OCI-LY7 (cell line): Measurements from ENCODE around the gene CASK. TPM values are rescaled to one million over a fixed set of nuclear protein-coding genes. Genes with fewer than 3 reads are reported as not detected.

ENCODE experiments used
- BruUV-seq: library from RNA; stranded (reverse); fragments of 400-500 nt; replicated peaks from 2 replicates; lab custom pipeline; 2021; lab: Mats Ljungman, UMichigan
- CTCF ChIA-PET: fragments of 300-600 bp; sonication (Branson Sonifier 250); formaldehyde crosslinking; loops from one replicate; lab custom pipeline; 2022; ENCODE audit warnings: antibody characterized with exemption; ENCODE audit not compliant: unreplicated experiment; lab: Charles Lee
- POLR2A ChIA-PET: fragments of 300-600 bp; sonication (Branson Sonifier 250); formaldehyde crosslinking; loops from one replicate; lab custom pipeline; 2022; ENCODE audit warnings: antibody characterized with exemption; lab: Charles Lee
- DNase-seq: peaks from one replicate; pipeline ENCODE4 v3.0.0-alpha.2; 2015; ENCODE audit warnings: low spot score
- H2AFZ ChIP-seq: fragments of 200-600 bp; sonication (generic), shearing (Covaris generic); 2 replicates; pipeline ENCODE4 v1.6.1; 2014; ENCODE audit warnings: mild to moderate bottlenecking, antibody characterized with exemption, low read length, moderate library complexity
- H3K27ac ChIP-seq: fragments of 200-600 bp; sonication (generic); 2 replicates; pipeline ENCODE4 v1.5.1; 2014; ENCODE audit warnings: mixed run types, low read depth, mild to moderate bottlenecking, moderate library complexity, low read length, inconsistent platforms; ENCODE audit not compliant: poor library complexity, severe bottlenecking
- H3K36me3 ChIP-seq: fragments of 200-600 bp; sonication (generic); 2 replicates; pipeline ENCODE4 v1.6.1; 2014; ENCODE audit warnings: mild to moderate bottlenecking, antibody characterized with exemption, low read length, moderate library complexity, mixed read lengths; ENCODE audit not compliant: insufficient read depth
- H3K4me1 ChIP-seq: fragments of 200-600 bp; sonication (generic); 2 replicates; pipeline ENCODE4 v1.5.1; 2014; ENCODE audit warnings: mild to moderate bottlenecking, low read length; ENCODE audit not compliant: insufficient read depth, poor library complexity, severe bottlenecking
- H3K4me2 ChIP-seq: fragments of 200-600 bp; sonication (generic); 2 replicates; pipeline ENCODE4 v1.6.1; 2014; ENCODE audit warnings: mild to moderate bottlenecking, low read length
- H3K4me3 ChIP-seq: fragments of 200-600 bp; sonication (generic); 2 replicates; pipeline ENCODE4 v1.5.1; 2014; ENCODE audit warnings: mild to moderate bottlenecking, low read depth, low read length; ENCODE audit not compliant: poor library complexity, severe bottlenecking
- H3K79me2 ChIP-seq: fragments of 200-600 bp; sonication (generic); 2 replicates; pipeline ENCODE4 v1.6.1; 2016; ENCODE audit warnings: low read depth, mild to moderate bottlenecking, low read length, moderate library complexity, mixed read lengths; ENCODE audit not compliant: insufficient read depth
- H3K9me2 ChIP-seq: fragments of 200-600 bp; sonication (generic); 2 replicates; pipeline ENCODE4 v1.6.1; 2016; ENCODE audit warnings: mild to moderate bottlenecking, low read length, mixed read lengths; ENCODE audit not compliant: insufficient read depth
- H3K9me3 ChIP-seq: fragments of 200-600 bp; sonication (generic); 2 replicates; pipeline ENCODE4 v1.6.1; 2014; ENCODE audit warnings: mild to moderate bottlenecking, mixed run types, low read length, mixed read lengths
- H4K20me1 ChIP-seq: fragments of 200-600 bp; sonication (generic); 2 replicates; pipeline ENCODE4 v1.6.1; 2014; ENCODE audit warnings: mild to moderate bottlenecking, antibody characterized with exemption, low read length, moderate library complexity, mixed read lengths; ENCODE audit not compliant: insufficient read depth
- CTCF ChIP-seq: fragments of 200-600 bp; sonication (generic); conservative IDR thresholded peaks from 2 replicates; pipeline ENCODE4 v1.5.1; 2014; ENCODE audit warnings: mild to moderate bottlenecking, antibody characterized with exemption, low read length, moderate library complexity, mixed read lengths
- EZH2phosphoT487 ChIP-seq: fragments of 200-600 bp; sonication (generic); IDR thresholded peaks from 2 replicates; pipeline ENCODE4 v1.6.1; 2018; ENCODE audit warnings: low read depth, borderline replicate concordance, mild to moderate bottlenecking, mixed run types, antibody characterized with exemption, low read length, moderate library complexity, mixed read lengths
- intact Hi-C: fragments of 100-400 bp; cut with micrococcal nuclease; formaldehyde crosslinking; loops from one replicate; pipeline ENCODE4 v1.10.0; 2022; ENCODE audit not compliant: unreplicated experiment
- total RNA-seq, 2 experiments: library from RNA; depleted of rRNA in 1 of 2; stranded (reverse); fragments of >200 nt in 1 of 2; shearing (Covaris generic) in 1 of 2; gene quantifications; 2 replicates each; pipeline ENCODE4 v1.2.3, GENCODE V29; 2014 to 2022

Gene CASK
- total RNA-seq, 2 experiments from 2014 or later: 18.6 to 29.4 TPM

- Histone ChIP-seq H3K27ac (no peak overlapping the region), H2AFZ (no peak overlapping the region), H3K4me2 (no peak overlapping the region), H3K4me1 (peaks cover 13% of the 10 kb centered on the region), H3K36me3 (no peaks in the 10 kb centered on the region), H3K9me2 (no peaks in the 10 kb centered on the region), H4K20me1 (no peaks in the 10 kb centered on the region), H3K79me2 (no peaks in the 10 kb centered on the region), H3K4me3 (no peak overlapping the region), H3K9me3 (no peaks in the 10 kb centered on the region)
- intact Hi-C loops: no loop called here
- TF ChIP-seq EZH2phosphoT487 (no peak), CTCF (no peak)
- CTCF ChIA-PET: no interaction called here
- no TSS peak for BruUV-seq
- no peak for DNase-seq
- POLR2A ChIA-PET: no interaction called here
Observed at GRCh38 chrX:41518127-41518840, 405.1 kb downstream of the CASK start.

GRCh38 chrX:41516999-41517765, 406.2 kb downstream of the CASK start:
- Histone ChIP-seq H3K9me2 (no peaks in the 10 kb centered on the region), H3K79me2 (no peaks in the 10 kb centered on the region), H3K4me1 (peaks cover 22% of the 10 kb centered on the region), H4K20me1 (no peaks in the 10 kb centered on the region), H2AFZ (no peak overlapping the region), H3K9me3 (no peaks in the 10 kb centered on the region), H3K4me2 (no peak overlapping the region), H3K4me3 (no peak overlapping the region), H3K27ac (no peak overlapping the region), H3K36me3 (no peaks in the 10 kb centered on the region)
- ChIA-PET POLR2A (no interaction called here), CTCF (no interaction called here)
- no peak for TF ChIP-seq CTCF
- TF ChIP-seq EZH2phosphoT487: no peak
- DNase-seq: no peak
- intact Hi-C loops: no loop called here
- BruUV-seq: no TSS peak

GRCh38 chrX:41516456-41516855, 406.9 kb downstream of the CASK start:
- Histone ChIP-seq H3K27ac (no peak overlapping the region), H3K4me3 (no peak overlapping the region), H3K36me3 (no peaks in the 10 kb centered on the region), H2AFZ (no peak overlapping the region), H3K9me2 (no peaks in the 10 kb centered on the region), H3K79me2 (no peaks in the 10 kb centered on the region), H3K4me1 (peaks cover 30% of the 10 kb centered on the region), H3K4me2 (no peak overlapping the region), H3K9me3 (no peaks in the 10 kb centered on the region), H4K20me1 (no peaks in the 10 kb centered on the region)
- no TSS peak for BruUV-seq
- POLR2A ChIA-PET: no interaction called here
- DNase-seq: no peak
- intact Hi-C loops: no loop called here
- TF ChIP-seq EZH2phosphoT487 (no peak), CTCF (no peak)
- CTCF ChIA-PET: no interaction called here
